NCI-H1092 treated with DMSO at 0.1 percent for 48 hours (cell line): ENCODE data around the gene GALNT7.
"Not testable (repeated sequence)": the region's sequence is repeated elsewhere in the genome, so short reads cannot be mapped to it uniquely, and the experiment has no call there.

Source experiments
- DNase-seq: peaks from one replicate; lab custom pipeline; 2025; lab: John Stamatoyannopoulos, UW

GALNT7 gene

DNA sequence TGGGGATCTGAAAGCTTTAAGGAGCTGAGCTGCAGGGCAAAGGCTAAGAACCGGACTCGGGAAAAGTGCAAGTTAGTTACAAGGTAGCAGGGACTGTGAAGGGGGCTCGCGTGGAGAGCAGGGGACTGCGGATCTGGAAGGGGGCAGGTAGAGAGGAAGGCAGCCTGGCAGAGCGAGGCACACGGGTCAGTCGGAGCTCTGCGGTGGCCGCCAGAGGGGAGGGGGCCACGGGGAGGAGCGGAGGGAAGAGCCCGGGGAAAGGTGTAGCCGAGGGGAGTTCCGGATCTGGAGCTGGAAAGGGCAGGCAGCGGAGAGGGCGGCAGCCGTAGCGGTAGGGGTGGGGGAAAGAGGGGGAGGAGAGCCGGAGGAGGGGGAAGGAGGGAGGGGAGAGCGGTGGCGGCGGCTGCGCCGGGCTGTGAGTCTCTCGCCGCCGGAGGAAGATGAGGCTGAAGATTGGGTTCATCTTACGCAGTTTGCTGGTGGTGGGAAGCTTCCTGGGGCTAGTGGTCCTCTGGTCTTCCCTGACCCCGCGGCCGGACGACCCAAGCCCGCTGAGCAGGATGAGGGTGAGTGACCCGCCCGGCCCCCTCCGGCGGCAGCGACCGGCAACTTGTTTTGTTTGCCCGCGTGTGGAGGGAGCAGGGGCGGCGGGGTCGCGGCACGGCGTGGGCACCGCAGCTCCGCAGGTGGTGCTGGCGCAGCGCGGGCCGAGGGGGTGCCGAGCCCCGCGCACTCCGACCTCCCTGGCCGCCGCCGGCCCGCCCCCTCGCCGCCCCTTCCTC is at the start of gene GALNT7:
GALNT7 (plus strand) TSS at position 416 of the 782 bp plus-strand sequence; CDS start at position 441, 25 bp downstream.
- DNase-seq, result peak; percentile 86

GRCh38 chr4:173118819-173119218 is 49.8 kb upstream of the GALNT7 start:
- DNase-seq, result not testable (repeated sequence)

- no peak for DNase-seq
Measured at GRCh38 chr4:173119818-173120217, 48.8 kb upstream of the GALNT7 start.

- peak; percentile 2 for DNase-seq
Measured at GRCh38 chr4:173121076-173121561, 47.5 kb upstream of the GALNT7 start.

GRCh38 chr4:173124209-173124865 is 44.3 kb upstream of the GALNT7 start:
- no peak for DNase-seq

GRCh38 chr4:173125216-173125812 is 43.3 kb upstream of the GALNT7 start:
- no peak for DNase-seq

DNA sequence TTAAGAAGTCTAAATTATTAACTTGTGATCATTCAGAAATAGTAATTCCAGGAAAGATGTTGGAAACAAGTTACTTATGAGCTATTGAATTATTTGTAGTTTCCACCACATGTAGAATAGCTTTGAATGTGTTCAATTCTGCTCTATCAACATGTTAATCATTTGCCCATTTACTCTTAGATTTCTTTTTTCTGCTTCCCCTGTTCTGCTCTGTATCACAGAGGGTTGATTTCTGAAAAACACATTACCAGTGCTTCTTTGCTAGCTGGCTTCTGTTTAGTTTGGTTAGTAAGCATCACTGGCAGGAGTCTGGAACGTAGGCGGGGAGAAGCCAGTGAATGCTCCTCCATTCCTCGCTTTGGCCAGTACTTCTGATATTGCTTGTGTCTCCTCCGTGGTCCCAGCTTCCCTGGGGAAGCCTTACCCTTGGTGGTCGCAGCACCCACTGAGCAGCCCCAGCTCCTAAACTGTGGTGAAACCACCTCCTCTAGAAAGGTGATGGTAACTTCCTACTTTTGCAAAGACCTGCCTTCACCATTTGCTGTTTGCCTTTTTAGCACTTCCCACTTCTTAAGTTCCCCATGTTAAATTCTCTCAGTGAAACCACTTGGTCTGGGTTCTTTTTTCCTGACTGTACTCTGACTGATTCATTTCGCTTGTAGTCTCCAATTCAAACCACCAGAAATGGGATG is 40.3 kb upstream of the GALNT7 start:
- no peak for DNase-seq

DNA sequence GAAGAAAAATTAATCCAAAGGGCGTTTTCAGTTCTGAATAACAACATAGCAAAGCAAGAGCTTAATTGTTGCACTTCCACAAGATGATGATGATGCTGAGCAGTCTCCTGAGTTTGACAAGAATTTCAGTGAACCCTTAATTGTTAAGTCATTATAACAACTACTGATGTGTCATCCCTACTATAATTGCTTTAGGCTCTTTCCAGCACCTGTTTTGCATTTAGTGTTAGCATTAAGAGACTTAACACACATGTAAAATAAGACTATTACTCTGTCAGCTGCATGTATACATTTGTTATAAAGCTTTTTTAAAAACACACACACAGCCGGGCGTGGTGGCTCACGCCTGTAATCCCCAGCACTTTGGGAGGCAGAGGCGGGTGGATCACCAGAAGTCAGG is 37.9 kb upstream of the GALNT7 start:
- no peak for DNase-seq

DNA sequence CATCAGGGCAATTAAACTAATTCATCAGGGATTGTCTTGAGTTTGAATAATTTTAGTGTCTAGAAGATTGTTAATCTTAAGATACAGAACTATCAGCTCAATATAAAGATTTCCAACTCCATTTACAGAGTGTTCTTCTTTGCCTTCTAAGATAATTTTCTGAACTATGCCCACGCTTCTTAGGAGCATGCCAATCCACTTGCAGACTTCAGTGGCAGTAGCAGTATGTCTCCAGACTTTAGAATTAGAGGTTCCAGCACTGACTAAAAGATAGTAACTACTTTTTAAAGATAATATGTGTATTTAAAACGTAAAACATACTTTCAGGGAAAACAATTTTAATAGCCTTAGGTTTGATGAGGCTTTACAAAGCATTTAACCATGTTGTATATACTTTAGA is 34.2 kb upstream of the GALNT7 start:
- DNase-seq, result no peak

DNA sequence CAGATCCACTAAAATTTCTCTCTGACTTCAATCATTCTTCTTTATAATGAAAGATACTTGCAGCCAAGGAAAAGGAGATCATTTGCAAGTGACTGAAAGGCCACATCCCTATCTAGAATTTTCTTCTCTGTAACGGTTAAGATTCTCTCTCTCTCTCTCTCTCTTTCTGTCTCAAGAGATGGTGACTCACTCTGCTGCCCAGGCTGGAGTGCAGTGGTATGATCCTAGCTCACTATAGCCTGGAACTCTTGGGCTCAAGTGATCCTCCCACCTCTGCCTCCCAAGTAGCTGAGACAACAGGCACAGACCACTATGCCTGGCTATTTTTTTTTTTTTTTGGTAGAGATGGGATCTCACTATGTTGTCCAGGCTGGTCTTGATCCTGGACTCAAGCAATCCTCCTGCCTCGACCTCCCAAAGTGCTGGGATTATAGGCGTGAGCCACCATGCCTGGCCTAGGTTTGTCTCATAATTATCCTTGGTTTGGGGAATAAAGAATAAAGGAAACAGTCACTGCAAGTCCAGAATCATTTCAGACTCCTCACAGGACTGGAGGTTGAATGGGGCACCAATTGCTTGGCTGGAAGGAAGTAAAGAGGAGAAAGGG is 33.3 kb upstream of the GALNT7 start:
- no peak for DNase-seq

GRCh38 chr4:173138624-173139023 is 30.0 kb upstream of the GALNT7 start:
- no peak for DNase-seq

GRCh38 chr4:173139561-173139960 is 29.1 kb upstream of the GALNT7 start:
- no peak for DNase-seq

GRCh38 chr4:173145131-173145530 is 23.5 kb upstream of the GALNT7 start:
- DNase-seq, result no peak

DNA sequence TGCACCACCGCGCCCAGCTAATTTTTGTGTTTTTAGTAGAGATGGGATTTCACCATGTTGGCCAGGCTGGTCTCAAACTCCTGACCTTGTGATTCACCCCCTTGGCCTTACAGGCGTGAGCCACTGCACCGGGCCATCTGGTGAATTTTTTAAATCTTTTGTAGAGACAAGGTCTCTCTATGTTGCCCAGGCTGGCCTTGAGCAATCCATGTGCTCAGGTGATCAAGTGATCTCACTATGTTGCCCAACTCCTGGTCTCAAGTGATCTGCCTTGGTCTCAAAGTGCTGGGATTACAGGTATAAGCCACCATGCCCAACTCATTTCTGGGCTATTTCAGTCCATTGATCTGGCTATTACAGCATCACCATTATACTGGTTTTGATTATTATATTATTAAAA is 22.2 kb upstream of the GALNT7 start:
- DNase-seq, result no peak

DNA sequence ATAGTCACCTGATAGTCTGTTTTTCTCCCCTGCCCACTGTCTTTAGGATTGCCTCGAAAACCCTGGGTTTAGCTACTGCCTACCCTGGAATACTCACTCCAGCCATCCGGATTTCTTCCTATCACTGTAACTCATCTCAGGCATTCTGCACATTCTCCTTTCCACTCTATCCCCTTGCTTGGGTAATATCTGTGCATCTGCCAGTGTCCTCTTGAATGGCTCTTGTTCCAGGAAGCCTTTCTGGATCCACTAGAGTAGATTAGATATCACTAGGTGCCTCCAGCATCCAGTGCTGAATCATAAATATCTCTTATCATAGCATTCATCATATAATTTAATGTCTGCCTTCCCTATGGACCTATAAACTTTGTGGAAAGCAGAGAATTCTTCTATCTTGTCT is 17.1 kb upstream of the GALNT7 start:
- no peak for DNase-seq

DNA sequence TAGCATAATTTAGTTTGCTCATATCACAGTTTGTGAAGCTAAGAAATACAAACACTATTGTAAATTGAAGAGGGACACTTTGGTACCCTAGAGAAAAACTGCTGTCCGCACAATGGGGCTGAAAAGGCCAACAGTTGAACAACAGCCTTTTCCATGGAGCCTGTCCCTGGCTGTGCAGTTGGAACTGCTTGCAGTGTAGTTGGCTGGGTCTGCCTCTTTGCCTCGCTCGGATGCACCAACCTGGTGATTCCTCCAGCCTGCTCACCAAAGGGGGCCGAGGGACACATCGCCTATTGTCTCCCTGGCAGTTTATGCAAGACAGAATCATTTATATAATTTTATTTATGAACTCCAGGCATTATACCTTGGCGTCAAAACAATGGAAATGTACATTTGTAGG is 16.5 kb upstream of the GALNT7 start:
- DNase-seq, result no peak

GRCh38 chr4:173153445-173153844 is 15.2 kb upstream of the GALNT7 start:
- no peak for DNase-seq

DNA sequence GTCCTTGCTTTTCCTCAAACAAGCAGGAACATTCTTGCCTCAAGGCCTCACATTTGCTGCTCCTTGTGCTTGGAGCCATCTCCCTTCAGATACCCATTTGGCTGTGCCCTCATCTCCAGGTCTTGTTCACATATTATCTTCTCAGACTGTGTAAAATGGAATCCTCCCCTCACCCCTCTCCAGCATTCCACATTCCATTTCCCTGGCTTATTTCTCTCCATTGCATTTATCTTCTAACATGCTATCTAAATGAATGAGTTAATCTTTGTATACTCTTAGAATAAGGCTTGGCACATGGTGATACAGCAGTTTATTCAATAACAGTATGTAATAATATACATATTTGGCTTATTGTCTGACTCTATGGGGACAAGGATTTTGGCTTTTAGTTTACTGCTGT is 8.8 kb upstream of the GALNT7 start:
- no peak for DNase-seq

GRCh38 chr4:173160871-173161270 is 7.7 kb upstream of the GALNT7 start:
- no peak for DNase-seq

DNA sequence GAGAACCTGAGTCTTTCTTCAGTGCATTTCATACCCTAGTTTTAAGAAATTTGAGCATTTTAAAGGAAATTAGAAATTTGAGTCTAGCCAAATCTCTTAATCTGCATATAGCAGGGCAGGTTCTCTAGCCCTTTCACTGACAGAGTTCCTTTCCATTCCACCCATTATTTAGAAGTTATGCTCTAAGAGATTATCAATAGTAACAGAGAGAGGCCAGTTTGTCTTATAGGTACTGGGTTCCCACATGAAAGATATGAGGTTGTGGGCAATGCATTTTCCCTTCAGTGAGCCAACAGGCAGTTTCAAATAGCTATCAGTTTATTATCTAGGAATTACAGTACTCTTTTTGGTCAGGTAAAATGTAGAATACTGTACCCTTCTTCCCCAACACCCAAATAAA is 7.3 kb upstream of the GALNT7 start:
- DNase-seq, result no peak

- DNase-seq, result no peak
Measured at GRCh38 chr4:173165706-173166105, 2.9 kb upstream of the GALNT7 start.

DNA sequence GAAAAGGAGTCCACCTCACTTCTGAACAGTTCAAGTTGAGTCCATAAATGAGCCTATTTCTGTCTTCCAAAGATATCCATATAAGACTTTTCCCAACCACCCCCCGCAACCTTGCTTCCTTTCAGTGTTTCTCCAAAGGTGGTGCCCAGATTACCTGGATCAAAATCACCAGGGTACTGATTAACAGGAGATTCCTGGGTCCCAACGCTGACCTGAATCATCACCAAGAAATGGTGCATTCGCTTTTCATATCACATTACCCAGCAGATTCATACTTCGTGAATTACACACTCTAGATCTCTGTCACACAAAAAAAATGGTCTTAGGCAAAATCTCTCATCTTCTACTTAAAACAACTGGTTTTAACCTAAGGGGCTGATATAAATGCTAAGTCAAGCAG is 2.1 kb upstream of the GALNT7 start:
- no peak for DNase-seq
